Femur (tissue), 1 donor: ENCODE data around the gene SAP130.

Experiments
- DNase-seq: peaks from one replicate; pipeline ENCODE4 v3.0.0-alpha.2; 2017

The SAP130 gene

DNA sequence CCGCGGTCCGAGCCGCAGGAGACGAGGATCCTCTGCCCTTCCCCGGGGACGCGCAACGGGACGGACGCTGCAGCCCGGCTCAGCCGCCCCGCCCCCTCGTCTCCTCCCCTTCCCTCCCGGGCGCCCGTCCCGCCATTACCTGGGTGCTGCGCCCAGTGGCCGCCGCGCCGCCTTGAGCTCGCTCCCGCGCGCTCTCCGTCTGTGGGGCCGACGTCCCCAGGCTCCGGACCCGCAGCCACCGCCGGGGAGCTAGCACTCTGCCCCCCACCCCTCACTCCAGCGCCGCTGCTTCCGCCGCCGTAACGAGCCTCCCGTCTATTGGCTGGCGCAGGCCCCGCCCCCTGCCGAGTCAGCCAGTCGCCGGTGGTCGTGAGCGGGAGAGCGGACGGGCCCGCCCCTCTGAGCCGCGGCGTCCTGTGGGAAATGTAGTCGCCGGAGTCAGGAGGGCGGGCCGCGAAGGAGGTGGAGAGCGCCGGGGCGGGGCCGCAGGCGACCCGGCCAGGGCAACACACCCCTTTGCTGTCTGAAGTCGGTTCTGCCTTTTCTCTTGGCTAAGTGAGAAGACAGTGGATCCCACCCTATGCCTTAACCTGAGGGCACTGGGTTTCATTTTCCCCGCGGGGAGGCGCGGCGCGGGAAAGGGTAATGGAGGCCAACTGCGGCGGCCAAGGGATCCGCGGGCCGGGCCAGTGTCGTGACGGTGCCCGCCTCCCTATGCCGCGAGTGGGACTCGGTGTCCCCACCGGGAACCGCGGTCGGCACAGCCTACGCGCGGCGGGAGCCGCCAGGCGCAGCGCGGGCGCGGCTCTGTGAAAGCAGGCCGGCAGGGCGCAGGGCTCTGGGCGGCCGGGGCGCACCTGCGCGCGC lies at the start of gene SAP130:
TSS of gene SAP130 (minus strand) at position 259 of the 867 bp plus-strand sequence. CDS start 1,767 bp downstream, outside the sequence.
- DNase-seq, result peak; percentile 99

DNA sequence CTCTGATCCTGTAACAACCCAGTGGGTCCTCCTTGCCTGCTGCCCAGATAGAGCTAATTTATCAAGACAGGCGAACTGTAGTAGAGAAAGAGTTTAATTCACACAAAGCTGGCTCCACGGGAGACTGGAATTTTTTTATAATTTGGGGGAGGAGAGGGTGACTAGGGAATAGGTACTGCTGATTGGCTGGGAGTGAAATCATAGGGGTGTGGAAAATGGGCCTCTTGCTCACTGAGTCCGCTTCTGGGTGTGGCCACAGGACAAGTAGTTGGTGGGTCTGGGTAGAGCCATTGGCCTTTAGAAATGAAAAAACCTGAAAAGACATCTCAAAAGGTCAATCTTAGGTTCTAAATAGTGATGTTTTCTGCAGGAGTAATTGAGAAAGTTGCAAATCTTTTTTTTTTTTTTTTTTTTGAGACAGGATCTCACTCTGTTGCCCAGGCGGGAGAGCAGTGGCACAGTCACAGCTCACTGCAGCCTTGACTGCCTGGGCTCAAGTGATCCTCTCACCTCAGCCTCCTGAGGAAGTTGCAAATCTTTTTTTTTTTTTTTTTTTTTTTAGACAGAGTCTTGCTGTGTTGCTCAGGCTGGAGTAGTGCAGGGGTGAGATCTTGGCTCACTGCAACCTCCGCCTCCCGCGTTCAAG lies 48.7 kb upstream of the SAP130 start:
- no peak for DNase-seq

DNA sequence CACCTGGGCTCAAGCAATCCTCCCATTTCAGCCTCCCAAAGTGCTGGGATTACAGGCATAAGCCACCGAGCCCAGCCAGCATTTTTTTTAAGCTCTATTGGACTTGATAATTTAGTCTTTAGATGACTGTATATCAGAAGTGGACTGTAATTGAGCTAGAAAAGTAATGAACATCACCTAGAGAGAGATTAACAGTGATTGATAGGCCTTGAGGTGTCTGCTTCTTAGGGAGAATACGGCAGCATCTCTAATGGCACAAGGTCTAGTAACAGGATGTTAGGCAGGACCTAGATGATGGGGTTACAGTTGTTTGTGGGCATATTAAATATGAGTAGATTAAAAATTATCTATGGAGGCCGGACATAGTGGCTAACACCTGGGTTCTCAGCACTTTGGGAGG lies 45.4 kb upstream of the SAP130 start:
- no peak for DNase-seq

DNA sequence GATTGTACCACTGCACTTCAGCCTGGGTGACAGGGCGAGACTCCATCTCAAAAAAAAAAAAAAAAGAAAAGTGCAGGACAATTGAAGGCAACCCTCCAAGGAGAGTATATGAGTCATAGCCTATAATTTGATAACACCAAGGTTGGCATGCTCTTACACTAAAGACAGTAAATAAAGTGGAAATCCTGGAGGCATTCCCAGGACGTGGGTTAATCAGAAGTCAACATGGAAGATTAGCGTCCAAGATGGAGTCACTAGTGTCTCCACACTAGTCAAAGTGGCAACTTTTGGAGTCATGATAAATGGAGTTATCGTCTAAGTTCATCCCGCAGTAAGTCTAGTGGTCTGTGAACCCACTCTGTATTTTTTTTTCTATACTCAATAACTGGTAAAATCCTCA lies 41.9 kb upstream of the SAP130 start:
- DNase-seq, result no peak

DNA sequence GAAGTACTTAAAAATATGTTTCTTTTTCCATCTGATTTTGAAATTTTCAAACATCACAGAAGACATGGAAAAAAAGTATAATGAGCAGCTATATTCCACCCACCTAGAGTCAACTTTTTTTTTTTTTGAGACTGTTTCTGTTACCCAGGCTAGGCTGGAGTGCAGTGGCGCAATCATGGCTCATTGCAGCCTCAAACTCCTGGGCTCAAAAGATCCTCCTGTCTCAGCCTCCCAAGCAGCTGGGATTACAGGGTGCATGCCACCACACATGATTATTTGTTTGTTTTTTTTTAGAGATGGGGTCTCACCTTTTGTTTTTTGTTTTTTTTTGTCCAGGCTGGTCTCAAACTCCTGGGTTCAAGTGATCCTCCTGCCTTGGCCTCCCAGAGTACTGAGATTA lies 36.5 kb upstream of the SAP130 start:
- no peak for DNase-seq

DNA sequence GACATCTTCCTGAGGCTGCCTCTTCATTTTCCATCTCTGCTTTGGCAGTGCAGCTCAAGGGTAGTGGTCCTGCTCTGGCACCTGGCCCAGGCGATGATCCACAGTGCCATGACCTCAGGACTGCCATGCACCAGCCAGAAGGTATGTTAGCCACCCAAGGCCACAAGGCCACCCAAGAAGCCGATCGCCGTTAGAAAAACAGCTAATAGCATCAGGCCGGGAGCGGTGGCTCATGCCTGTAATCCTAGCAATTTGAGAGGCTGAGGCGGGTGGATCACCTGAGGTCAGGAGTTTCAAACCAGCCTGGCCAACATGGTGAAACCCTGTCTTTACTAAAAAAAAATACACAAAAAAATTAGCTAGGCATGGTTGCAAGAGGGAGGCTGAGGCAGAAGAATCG lies 34.7 kb upstream of the SAP130 start:
- no peak for DNase-seq

DNA sequence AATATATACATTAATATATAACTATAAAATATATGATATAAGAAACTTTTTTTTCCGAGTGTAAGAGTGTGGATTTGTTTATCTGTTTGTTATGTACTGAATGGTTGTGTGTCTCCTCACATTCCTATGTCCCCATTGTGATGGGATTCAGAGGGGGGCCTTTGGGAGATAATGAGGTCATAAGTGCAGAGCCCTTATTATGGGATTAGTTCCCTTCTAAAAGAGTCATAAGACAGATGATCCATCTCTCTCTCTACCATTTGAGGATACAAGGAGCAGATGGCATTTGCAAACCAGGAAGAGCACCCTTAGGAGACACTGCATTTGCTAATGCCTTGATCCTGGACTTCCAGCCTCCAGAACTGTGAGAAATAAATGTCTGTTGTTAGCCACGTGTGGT lies 30.3 kb upstream of the SAP130 start:
- no peak for DNase-seq

DNA sequence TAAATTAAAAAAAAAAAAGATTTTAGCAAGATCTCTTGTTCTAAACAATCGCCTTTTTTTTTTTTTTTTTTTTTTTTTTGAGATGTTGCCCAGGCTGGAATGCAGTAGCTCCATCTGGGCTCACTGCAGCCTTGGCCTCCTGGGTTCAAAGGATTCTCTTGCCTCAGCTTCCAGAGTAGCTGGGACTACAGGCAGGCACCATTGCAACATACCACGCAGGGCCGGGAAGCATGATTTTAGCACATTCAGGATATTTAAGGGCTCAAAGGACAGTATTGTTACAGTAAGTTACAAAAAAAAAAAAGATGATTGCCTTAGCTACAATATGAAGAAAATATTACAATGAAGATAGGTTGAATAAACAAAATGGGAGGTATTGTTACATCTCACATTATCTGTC lies 29.5 kb upstream of the SAP130 start:
- DNase-seq, result no peak

DNA sequence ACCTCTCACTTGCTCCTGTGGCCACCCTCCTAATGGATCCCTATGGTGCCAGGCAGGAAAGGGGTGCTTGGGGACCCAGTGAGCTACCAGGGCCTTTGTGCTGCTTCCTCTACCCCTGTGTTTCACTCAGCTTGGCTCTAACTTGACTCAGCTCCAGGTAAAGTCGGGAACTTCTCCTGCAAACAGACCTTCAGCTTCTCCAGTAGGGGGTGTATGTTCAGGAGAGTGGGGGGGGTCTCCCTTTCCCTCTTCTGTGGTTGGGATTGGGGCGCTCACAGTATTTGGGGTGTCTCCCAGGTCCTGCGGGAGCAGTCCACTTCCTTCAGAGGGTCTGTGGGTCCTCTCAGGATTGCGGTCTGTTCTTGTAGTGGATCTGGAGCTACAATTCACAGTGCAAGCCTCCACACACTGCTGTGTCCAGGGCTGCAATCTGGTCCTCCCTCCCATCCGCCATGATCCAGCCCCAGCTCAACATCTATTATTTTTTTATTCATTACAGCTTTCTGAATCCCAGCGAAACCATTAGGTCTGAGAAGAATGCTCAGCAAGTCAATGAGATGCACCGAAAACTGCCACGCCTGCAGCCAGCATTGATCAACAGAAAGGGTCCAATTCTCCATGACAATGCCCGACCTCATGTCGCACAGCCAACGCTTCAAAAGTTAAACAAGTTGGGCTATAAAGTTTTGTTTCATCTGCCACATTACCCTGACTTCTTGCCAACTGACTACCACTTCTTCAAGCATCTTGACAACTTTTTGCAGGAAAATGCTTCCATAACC lies 26.4 kb upstream of the SAP130 start:
- no peak for DNase-seq

DNA sequence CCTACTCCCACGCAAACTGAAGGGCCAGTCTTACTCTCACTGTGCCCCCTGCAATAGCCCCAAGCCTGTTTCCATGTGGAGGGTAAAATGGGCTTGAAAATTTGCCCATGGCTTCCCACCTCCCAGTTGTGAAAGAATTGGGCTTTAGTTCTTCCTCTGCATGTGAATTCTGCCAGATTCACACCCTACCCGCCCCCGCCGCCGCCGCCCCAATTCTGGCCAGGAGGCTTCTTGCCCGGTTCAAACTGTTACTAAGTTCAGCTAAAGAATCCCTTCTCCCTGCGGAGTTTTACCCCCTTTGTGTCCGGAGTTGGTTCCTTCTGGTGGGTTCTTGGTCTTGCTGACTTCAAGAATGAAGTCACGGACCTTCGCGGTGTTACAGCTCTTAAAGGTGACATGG lies 25.5 kb upstream of the SAP130 start:
- DNase-seq, result no peak

DNA sequence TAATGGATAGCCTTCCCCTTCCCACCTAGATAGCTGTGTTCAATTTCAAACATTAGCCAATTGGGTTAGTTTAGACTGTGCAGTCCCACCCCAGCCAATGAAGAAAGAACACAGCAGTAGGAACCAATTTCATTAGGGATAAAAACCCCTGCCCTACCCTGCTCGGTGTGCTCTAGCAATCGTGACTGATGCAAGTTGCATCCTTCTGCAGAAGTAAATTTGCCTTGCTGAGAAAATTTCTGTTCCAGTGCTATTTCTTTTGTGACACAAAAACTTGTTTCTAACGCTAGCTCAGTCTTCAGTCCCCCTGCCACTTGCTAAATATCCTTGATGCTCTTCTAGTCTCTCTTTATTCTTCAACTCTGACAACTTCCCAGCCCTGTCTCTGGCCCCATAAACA lies 15.2 kb upstream of the SAP130 start:
- DNase-seq, result no peak

DNA sequence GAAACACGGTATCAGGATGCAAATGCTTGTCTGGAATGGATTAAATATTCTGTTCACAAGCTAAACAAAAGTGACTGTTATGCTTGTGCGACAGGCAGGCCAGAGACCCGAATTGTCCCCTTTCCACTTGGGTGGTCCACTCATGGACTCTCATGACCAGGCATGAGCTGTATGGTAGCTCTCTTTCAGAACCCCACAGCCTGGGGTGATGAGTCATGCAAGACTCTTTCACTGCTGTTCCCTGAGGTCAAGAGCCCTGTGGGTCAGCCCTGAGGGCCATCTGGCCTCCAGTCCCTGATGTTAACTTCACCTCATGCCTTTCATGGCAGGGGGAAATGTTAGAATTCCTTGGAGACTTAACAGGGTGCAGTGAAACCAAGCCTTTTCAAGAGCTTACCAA lies 13.7 kb upstream of the SAP130 start:
- no peak for DNase-seq

DNA sequence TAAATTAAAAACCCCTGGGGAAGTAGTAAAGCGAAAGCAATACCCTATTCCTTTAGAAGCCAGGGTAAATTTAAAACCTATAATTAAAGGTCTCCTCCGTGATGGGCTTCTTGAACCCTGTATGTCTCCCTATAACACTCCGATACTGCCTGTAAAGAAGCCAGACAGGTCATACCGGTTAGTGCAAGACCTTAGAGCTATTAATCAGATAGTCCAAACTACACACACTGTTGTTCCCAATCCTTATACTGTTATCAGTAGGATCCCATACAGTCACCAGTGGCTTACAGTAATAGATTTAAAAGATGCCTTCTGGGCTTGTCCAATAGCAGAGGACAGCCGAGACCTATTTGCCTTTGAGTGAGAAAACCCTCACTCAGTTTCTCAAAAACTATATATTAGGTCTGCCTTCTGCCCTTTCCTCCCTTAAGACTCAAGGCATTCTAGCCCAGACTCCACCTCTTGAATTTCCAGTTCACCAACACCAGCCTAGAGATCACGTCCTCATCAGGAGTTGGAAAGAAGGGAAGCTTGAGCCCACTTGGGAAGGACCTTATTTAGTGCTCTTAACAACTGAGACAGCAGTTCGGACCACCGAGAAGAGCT lies 12.4 kb upstream of the SAP130 start:
- no peak for DNase-seq

DNA sequence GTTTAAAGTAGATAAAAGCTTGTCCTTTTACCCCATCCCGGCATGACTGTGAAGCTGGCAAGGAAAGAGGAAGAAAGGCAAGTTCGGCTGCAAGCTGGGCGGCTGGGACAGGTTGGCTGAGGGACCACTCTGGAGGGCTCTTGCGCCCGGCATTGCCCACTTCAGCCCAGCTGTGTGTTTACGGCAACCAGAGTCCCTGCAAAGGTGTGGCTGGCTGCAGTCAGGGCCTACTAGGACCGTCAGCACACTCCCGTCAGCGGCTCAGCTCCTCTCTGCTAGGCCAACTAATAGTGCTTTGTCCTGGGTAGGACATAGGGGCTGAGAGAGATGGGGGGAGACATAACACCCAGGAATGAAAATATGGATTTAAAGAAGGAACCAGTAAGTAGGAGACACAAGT lies 11.7 kb upstream of the SAP130 start:
- no peak for DNase-seq

DNA sequence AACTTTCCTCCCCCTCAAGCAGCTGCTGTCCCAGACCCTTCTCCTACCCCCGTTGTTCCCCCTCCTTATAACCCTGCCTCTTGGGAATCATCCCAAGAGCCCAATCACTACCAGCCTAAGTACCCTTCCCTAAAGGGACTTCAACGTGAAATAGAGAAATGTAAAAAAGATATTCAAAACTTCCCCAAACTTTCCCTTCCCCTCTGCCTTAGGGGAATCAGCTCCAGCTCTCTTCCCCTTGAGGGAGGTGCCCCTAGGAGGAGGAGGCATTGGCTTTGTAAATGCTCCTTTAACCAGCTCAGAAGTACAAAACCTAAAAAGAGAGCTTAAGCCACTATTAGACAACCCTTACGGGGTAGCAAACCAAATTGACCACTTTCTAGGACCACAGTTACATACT lies 10.6 kb upstream of the SAP130 start:
- no peak for DNase-seq

DNA sequence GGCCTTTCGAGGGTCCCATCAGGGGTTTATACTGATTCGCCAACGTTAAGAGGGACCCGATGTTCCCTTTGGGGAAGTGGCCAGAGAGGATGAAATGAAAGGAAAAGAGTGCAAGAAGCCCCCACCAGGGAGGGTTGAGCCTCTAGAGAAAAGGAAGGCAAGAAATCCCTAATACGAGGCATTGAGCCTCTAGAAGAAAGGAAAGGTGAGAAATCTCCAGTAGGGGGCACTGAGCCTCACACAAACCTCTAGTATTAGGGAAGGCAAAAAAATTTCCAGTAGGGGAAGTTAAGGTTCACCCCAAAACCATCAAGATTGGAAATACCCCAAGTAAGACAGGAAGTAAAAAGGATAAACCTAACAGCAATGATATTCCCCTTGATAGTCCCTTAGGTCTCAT lies 9.8 kb upstream of the SAP130 start:
- DNase-seq, result no peak

DNA sequence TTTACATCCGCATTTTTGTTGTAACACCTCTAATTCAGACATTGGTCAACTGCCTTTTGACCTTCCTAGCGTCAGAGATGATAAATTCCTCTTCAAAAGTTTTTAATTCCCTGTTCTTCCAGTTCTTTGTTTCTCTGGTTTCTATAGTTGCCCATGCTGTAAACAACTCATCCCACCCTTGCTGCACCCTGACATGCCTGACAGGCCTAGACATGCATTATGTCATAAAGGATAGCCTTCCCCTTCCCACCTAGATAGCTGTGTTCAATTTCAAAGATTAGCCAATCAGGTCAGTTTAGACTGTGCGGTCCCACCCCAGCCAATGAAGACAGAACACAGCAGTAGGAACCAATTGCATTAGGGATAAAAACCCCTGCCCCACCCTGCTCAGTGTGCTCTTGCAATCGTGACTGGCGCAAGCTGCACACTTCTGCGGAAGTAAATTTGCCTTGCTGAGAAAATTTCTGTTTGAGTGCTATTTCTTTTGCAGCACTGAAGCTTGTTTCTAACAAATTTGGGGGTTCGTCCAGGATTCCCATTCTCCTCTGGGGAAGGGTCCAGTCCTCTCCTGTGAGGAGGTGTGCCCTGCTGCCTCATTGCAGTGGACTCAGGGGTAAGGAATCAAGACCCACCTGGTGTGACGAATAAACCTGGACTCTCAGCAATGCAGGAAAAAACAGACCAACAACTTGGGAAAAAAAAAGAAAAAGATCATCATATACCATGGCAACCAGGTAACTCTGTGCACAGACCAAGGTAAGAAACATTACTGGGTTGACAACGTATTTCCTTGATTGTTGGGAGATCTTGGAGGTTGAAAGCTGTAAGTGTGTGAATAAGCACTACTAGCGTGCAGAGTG lies 9.1 kb upstream of the SAP130 start:
- DNase-seq, result no peak

DNA sequence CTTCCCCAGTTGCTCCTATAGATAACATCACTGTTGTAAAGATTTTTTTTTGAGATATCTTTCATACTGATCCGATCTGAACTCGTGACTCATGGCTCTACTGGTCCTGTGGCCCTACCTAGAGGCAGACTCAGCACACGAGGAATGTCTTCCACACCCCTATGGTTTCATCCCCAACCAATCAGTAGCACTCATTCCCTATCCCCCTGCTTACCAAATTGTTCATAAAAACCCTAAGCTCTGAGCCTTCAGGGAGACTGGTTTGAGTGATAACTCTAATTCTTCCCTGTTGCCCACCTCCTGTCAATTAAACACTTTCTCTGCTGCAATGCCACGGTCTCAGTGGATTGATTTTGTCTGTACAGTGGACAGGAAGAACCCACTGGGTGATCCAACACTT lies 4.2 kb upstream of the SAP130 start:
- no peak for DNase-seq

DNA sequence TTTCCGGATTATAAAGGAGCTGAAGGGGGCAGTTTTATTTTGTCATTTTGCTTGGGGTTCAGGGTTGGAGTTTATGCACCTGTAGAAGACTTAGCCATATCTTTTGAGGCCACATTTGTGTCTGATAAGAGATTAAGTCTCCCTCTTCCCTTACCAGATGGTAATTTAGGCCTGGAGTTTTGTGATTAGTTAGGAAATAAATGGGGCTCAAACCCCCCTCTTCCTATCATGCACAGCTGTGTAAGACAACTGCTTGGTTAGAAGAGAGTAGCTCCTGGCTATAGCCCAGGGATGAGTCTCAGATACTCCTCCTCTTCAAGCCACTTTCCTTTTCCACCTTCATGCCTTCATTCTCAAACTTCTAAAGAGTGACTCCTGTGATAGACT lies 802 bp upstream of the SAP130 start:
- DNase-seq, result no peak

DNA sequence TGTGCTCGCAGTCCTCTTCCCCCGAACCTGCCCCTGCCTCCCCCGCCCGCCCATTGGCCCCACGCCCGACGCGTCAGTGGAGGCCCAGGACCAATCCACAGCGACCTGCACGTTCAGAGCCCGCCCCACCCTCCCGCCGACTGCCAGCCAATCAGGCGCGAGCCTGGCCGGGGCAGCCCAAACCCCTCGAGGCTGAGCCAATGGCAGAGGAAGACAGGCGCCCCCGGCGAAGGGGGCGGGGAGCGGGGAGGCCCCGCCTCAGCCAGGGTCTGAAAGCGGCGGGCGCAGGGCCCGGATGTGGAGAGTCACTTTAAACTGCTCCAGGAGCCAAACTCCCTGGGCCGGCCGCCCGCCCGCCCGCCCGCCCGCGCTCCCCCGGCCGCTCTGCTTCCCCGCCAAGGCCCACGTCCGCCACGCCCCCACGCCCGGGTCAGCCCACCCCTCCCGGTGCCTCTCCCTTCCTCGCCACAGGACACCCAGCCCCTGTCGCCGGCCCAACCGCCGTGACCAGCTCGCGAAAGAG lies 520 bp downstream of the SAP130 start:
- peak; percentile 100 for DNase-seq

DNA sequence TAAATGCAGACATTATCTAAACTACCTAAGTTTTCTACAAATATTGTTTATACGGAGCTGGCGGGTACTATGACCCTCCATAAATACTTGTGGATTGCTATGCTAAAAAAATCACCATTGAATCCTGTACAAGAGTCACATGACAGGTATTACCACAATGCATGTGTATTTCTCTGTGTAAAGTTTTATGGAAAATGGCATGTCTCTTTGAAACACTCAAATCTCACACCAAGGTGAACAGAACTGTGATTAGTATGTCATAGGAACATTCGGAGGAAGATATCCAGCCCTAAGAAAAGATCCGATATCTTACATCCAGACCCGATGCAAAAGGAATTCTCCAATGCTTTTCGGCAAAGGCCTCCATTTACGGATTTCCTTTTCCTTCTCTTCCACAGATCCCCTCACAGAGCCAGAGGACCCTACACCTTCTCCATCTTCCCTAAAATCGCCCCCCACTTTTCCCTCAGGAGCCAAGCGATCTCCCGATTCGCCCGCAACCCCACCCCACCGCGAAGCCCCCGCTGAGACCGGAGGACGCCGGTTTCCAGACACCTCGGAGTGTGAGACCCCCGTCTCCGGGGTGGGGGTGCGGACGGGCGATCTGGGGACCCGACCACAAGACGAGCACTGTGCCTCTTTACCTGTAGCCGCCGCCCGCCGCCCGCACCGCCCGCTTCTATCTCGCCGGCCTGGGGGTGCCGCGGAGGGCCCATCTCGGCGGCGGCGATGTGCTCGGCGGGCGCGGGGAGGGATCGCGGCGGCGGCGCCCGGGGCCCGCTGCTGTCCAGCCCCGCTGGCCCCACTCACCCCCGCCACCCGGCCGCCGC lies 1.2 kb downstream of the SAP130 start:
- no peak for DNase-seq
